Trophoblast cell (in vitro differentiated cells and primary cell): Measurements from ENCODE around the gene DEAF1.

Experiments used
- DNase-seq, 2 donors: peaks; one replicate each; pipeline ENCODE4 v3.0.0-alpha.2; 2016
- H2AFZ ChIP-seq: 2 replicates; pipeline ENCODE4 v1.6.1; 2013; ENCODE audit warnings: low read length, moderate library complexity, mild to moderate bottlenecking; ENCODE audit not compliant: insufficient read depth, poor library complexity
- H2AK5ac ChIP-seq: 2 replicates; pipeline ENCODE4 v1.6.1; 2013; ENCODE audit warnings: mild to moderate bottlenecking, low read length
- H2BK120ac ChIP-seq: 2 replicates; pipeline ENCODE4 v1.6.1; 2013; ENCODE audit warnings: low read length, mild to moderate bottlenecking, moderate library complexity; ENCODE audit not compliant: insufficient read depth, poor library complexity
- H2BK12ac ChIP-seq: 2 replicates; pipeline ENCODE4 v1.6.1; 2013; ENCODE audit warnings: mild to moderate bottlenecking, low read length, moderate library complexity
- H2BK5ac ChIP-seq: 2 replicates; pipeline ENCODE4 v1.6.1; 2013; ENCODE audit warnings: low read length, low read depth, moderate library complexity, mild to moderate bottlenecking; ENCODE audit not compliant: poor library complexity
- H3K14ac ChIP-seq: 2 replicates; pipeline ENCODE4 v1.6.1; 2013; ENCODE audit warnings: mild to moderate bottlenecking, low read length
- H3K18ac ChIP-seq: 2 replicates; pipeline ENCODE4 v1.6.1; 2013; ENCODE audit warnings: mild to moderate bottlenecking, low read length
- H3K23ac ChIP-seq: 2 replicates; pipeline ENCODE4 v1.6.1; 2013; ENCODE audit warnings: low read length
- H3K27ac ChIP-seq: 2 replicates; pipeline ENCODE4 v1.5.1; 2013; ENCODE audit warnings: low read depth, mild to moderate bottlenecking, inconsistent platforms, low read length, moderate library complexity
- H3K27me3 ChIP-seq: 2 replicates; pipeline ENCODE4 v1.6.1; 2013; ENCODE audit warnings: inconsistent platforms, mild to moderate bottlenecking, low read length, moderate library complexity; ENCODE audit not compliant: insufficient read depth
- H3K36me3 ChIP-seq, 2 experiments: 1 replicate in 1 of 2; 2 replicates in 1 of 2; pipeline ENCODE4 v1.6.1; 2013; ENCODE audit warnings: low read length in 2 of 2, mild to moderate bottlenecking in 2 of 2, moderate library complexity in 1 of 2; ENCODE audit not compliant: insufficient read depth in 2 of 2, control insufficient read depth in 1 of 2
- H3K4ac ChIP-seq: 2 replicates; pipeline ENCODE4 v1.6.1; 2013; ENCODE audit warnings: low read depth, mild to moderate bottlenecking, low read length, moderate library complexity
- H3K4me1 ChIP-seq, 2 experiments: 1 replicate in 1 of 2; 2 replicates in 1 of 2; pipeline ENCODE4 v1.6.1; 2013; ENCODE audit warnings: low read length in 2 of 2, mild to moderate bottlenecking in 2 of 2, moderate library complexity in 1 of 2; ENCODE audit not compliant: insufficient read depth in 2 of 2, control insufficient read depth in 1 of 2
- H3K4me2 ChIP-seq: 2 replicates; pipeline ENCODE4 v1.6.1; 2013; ENCODE audit warnings: inconsistent platforms, mild to moderate bottlenecking, low read length, moderate library complexity
- H3K4me3 ChIP-seq: 2 replicates; pipeline ENCODE4 v1.5.1; 2013; ENCODE audit warnings: mild to moderate bottlenecking, low read depth, low read length, inconsistent platforms
- H3K79me1 ChIP-seq: one replicate; pipeline ENCODE4 v1.6.1; 2013; ENCODE audit warnings: low read length
- H3K79me2 ChIP-seq: 2 replicates; pipeline ENCODE4 v1.6.1; 2013; ENCODE audit warnings: low read length, mild to moderate bottlenecking; ENCODE audit not compliant: control insufficient read depth, insufficient read depth, poor library complexity
- H3K9ac ChIP-seq: 2 replicates; pipeline ENCODE4 v1.6.1; 2013; ENCODE audit warnings: mild to moderate bottlenecking, low read length
- H3K9me3 ChIP-seq: 2 replicates; pipeline ENCODE4 v1.6.1; 2013; ENCODE audit warnings: low read depth, mild to moderate bottlenecking, control low read depth, inconsistent platforms, low read length; ENCODE audit not compliant: insufficient read depth
- H4K12ac ChIP-seq: 2 replicates; pipeline ENCODE4 v1.6.1; 2013; ENCODE audit warnings: low read depth, mild to moderate bottlenecking, low read length, moderate library complexity
- H4K8ac ChIP-seq: 2 replicates; pipeline ENCODE4 v1.6.1; 2013; ENCODE audit warnings: low read depth, mild to moderate bottlenecking, low read length, moderate library complexity
- H4K91ac ChIP-seq: one replicate; pipeline ENCODE4 v1.6.1; 2013; ENCODE audit warnings: low read depth, mild to moderate bottlenecking, low read length, moderate library complexity
- WGBS: extraction: QIAGEN DNeasy Blood & Tissue Kit; methylation state at CpG from one replicate; pipeline ENCODE4 v1.1.7; 2013; ENCODE audit warnings: missing lambda C conversion rate; ENCODE audit not compliant: insufficient read length, insufficient coverage; ENCODE audit errors: extremely low coverage; 5-methylcytosine and 5-hydroxymethylcytosine counted together

DEAF1 gene

DNA sequence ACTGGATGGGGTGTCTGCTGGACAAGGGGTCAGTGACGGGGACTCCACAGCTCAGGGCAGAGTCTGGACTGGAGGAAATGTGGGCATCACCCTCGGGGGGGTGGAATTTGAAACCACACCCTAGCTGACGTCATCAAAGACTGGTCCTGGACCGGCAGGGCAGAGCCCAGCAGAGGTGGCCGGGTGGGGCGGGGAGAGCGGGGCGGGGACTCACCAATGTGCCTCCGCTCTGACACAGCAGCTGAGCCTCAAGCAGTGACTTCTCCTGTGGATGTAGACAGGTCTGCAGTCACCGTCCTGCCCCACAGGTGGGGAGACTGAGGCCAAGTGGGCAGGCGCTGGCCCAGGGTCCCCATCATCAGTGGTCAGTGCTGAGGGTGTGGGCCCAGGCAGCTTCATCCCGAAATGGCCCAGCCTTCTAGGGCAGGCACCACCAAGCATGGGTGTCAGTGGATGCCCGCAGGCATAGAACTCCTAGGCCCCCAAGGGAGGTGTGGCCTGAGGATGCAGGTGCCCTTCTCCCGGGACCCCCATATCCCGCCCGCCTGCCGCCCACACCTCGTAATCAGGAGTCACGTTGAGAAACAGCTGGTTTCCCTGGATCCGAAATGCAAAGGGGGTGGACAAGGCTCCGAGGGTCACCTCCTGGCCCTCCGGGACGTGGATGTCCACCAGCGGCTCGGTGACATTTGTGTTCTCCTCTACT lies 70.9 kb downstream of the DEAF1 start:
- H4K8ac ChIP-seq = no peak overlapping the region
- H2BK5ac ChIP-seq = no peak overlapping the region
- H3K9ac ChIP-seq = no peak overlapping the region
- peaks cover 4 to 8% of the 10 kb centered on the region in 2 experiments for H3K36me3 ChIP-seq
- no peak overlapping the region for H3K4me2 ChIP-seq
- H3K23ac ChIP-seq = no peak overlapping the region
- H3K4me3 ChIP-seq = no peak overlapping the region
- no peak overlapping the region for H2BK120ac ChIP-seq
- H3K4me1 ChIP-seq = peaks cover 0 to 7% of the 10 kb centered on the region in 2 experiments
- no peaks in the 10 kb centered on the region for H3K79me1 ChIP-seq
- H2BK12ac ChIP-seq = no peak overlapping the region
- H3K14ac ChIP-seq = no peak overlapping the region
- no peak overlapping the region for H4K12ac ChIP-seq
- no peak overlapping the region for H3K18ac ChIP-seq
- no peak overlapping the region for H3K27ac ChIP-seq
- H3K9me3 ChIP-seq = peaks cover 1% of the 10 kb centered on the region
- H3K79me2 ChIP-seq = no peaks in the 10 kb centered on the region
- no peak overlapping the region for H4K91ac ChIP-seq
- H2AK5ac ChIP-seq = no peak overlapping the region
- H2AFZ ChIP-seq = no peak overlapping the region
- DNase-seq = peak; percentile 23 to 72
- no peak overlapping the region for H3K4ac ChIP-seq
- H3K27me3 ChIP-seq = peaks cover 5% of the 10 kb centered on the region
- no CpG with 5 or more reads among the region's 25 CpGs for WGBS

DNA sequence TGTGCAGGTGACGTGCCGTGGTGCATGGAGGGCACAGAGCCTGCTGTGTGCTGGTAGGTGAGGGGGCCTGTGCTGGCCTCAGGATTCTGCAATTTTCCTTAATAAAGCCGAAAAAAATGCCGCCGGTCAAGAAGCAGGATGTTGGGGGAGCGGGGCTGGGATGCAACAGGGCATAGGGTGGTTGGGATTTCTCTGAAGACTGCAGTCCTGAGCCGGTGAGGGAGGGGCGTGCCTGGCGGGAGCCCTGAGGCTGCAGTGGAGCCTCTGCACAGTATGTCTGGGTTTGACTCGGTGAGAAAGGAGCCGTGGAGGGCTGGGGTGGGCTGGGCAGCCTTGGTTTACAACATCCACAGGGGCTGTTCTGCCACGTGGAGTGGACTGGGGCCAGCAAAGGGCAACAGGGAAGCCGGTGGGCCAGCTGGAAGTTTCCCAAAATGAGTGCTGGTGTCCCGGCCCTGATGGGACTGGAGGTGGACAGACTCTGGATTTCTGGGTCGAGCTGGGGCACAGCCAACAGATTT lies 71.6 kb downstream of the DEAF1 start:
- no CpG with 5 or more reads among the region's 15 CpGs for WGBS
- Histone ChIP-seq H2BK120ac (no peak overlapping the region), H4K91ac (no peak overlapping the region), H2AFZ (no peak overlapping the region), H3K9me3 (peaks cover 1% of the 10 kb centered on the region), H3K4me3 (no peak overlapping the region), H3K4ac (no peak overlapping the region), H3K79me2 (no peaks in the 10 kb centered on the region), H3K27ac (no peak overlapping the region), H2BK12ac (no peak overlapping the region), H3K4me1 (peaks cover 0 to 6% of the 10 kb centered on the region in 2 experiments), H2AK5ac (no peak overlapping the region), H4K8ac (no peak overlapping the region), H4K12ac (no peak overlapping the region), H3K9ac (no peak overlapping the region), H3K79me1 (no peaks in the 10 kb centered on the region), H3K23ac (no peak overlapping the region), H2BK5ac (no peak overlapping the region), H3K36me3 (peaks cover 6 to 9% of the 10 kb centered on the region in 2 experiments), H3K14ac (no peak overlapping the region), H3K18ac (no peak overlapping the region), H3K27me3 (peaks cover 5% of the 10 kb centered on the region), H3K4me2 (no peak overlapping the region)
- DNase-seq = no peak

DNA sequence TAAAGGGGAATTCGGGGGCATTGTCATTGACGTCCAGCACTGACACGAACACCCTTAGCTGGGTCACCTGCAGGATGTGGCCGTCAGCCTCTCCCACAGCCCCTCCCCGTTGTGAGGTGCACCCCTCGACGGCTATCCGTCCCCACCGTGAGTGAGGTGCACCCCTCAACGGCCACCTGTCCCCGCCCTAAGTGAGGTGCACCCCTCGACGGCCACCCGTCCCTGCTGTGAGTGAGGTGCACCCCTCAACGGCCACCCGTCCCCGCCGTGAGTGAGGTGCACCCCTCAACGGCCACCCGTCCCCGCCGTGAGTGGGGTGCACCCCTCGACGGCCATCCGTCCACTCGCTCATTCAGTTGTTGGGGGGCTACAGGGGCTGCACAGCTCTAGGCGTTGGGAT lies 73.2 kb downstream of the DEAF1 start:
- H3K9me3 ChIP-seq = peaks cover 3% of the 10 kb centered on the region
- H2BK5ac ChIP-seq = no peak overlapping the region
- no peaks in the 10 kb centered on the region for H3K79me2 ChIP-seq
- H4K91ac ChIP-seq = no peak overlapping the region
- H4K12ac ChIP-seq = no peak overlapping the region
- H4K8ac ChIP-seq = no peak overlapping the region
- H3K14ac ChIP-seq = no peak overlapping the region
- H3K4me3 ChIP-seq = peak overlapping the region; percentile 23
- no peak for DNase-seq
- no peak overlapping the region for H3K27ac ChIP-seq
- no peak overlapping the region for H3K18ac ChIP-seq
- no CpG with 5 or more reads among the region's 27 CpGs for WGBS
- no peak overlapping the region for H3K4ac ChIP-seq
- H3K27me3 ChIP-seq = peaks cover 5% of the 10 kb centered on the region
- no peak overlapping the region for H3K23ac ChIP-seq
- H3K9ac ChIP-seq = no peak overlapping the region
- H3K79me1 ChIP-seq = no peaks in the 10 kb centered on the region
- H3K4me2 ChIP-seq = no peak overlapping the region
- H3K36me3 ChIP-seq = peaks cover 15 to 16% of the 10 kb centered on the region in 2 experiments
- no peak overlapping the region for H2AFZ ChIP-seq
- H2BK12ac ChIP-seq = no peak overlapping the region
- H2AK5ac ChIP-seq = no peak overlapping the region
- H3K4me1 ChIP-seq = peaks cover 0 to 2% of the 10 kb centered on the region in 2 experiments
- no peak overlapping the region for H2BK120ac ChIP-seq

DNA sequence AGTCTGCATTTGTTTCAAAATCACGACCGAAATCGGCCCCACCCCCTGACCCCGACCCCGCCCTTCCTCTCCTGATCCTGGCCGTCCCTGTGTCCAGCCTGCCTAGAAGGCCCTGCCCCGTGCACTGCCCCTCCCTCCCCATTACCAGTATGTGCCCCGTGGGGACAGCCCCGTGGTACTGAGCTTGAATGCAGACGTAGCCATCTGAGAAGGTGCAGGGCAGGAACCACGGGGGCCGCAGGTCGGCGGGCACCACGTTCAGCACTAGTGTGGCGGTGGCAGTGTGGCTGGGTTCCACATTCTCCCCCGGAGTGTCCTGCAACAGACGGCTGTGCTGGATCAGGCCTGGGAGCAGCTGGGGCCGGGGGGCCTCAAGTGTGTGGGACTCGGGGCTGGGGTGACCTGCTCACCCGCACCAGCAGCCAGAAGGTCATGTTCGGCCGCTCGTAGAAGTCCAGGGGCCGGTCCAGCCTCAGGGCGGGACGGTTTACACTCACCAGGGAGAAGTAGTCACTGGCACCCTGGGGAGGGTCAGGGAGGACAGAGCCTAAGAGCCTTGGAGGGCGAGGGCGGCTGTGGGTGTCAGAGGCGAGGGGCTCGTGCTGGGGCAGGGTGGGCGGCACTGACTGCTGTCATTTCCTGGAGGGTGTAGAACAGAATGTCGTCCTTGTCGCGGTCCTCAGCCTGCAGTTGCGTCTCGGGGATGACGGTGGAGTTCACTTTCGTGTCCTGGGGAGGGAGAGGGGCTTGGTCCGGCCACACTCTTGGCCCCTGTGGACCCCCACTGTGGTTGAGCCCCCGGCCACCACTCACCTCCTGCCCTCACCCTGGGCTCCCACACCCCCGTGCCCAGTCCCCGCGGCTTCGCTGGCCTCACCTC lies 73.8 kb downstream of the DEAF1 start:
- Histone ChIP-seq H4K12ac (no peak overlapping the region), H2BK120ac (no peak overlapping the region), H3K4me2 (no peak overlapping the region), H3K18ac (no peak overlapping the region), H3K36me3 (peaks cover 15 to 16% of the 10 kb centered on the region in 2 experiments), H2AFZ (no peak overlapping the region), H3K79me2 (no peaks in the 10 kb centered on the region), H4K91ac (no peak overlapping the region), H3K9me3 (peaks cover 3% of the 10 kb centered on the region), H3K27me3 (no peaks in the 10 kb centered on the region), H3K14ac (no peak overlapping the region), H3K79me1 (no peaks in the 10 kb centered on the region), H3K23ac (no peak overlapping the region), H3K4ac (no peak overlapping the region), H3K4me1 (no peaks in the 10 kb centered on the region), H3K9ac (no peak overlapping the region), H4K8ac (no peak overlapping the region), H3K4me3 (no peak overlapping the region), H2BK12ac (no peak overlapping the region), H3K27ac (no peak overlapping the region), H2AK5ac (no peak overlapping the region), H2BK5ac (no peak overlapping the region)
- DNase-seq = peak in 1 of 2 donors; percentile 21
- no CpG with 5 or more reads among the region's 45 CpGs for WGBS
